Panc1 (cell line): ENCODE results near the gene VWF.

Source experiments
- POLR2AphosphoS5 ChIP-seq: IDR thresholded peaks from 2 replicates; pipeline ENCODE4 v1.6.1; 2012; ENCODE audit warnings: mild to moderate bottlenecking, low read depth, low read length, moderate library complexity
- TF ChIP-seq, protein P1 (sequence below), 2 experiments: IDR thresholded peaks; 2 replicates each; pipeline ENCODE4 v1.6.1; 2011 to 2012; ENCODE audit warnings: low read depth in 2 of 2, control low read depth in 1 of 2, low read length in 1 of 2, mild to moderate bottlenecking in 1 of 2, moderate library complexity in 1 of 2; ENCODE audit not compliant: insufficient read depth in 1 of 2
- TF ChIP-seq, protein P2 (sequence below): fragments of 450-650 bp; IDR thresholded peaks from 2 replicates; pipeline ENCODE4 v1.5.1; 2017; ENCODE audit warnings: mild to moderate bottlenecking

GRCh38 chr12:5923751-5924150 is 200.7 kb downstream of the VWF start:
- TF ChIP-seq POLR2AphosphoS5, result no peak
- TF ChIP-seq, protein P1, sequence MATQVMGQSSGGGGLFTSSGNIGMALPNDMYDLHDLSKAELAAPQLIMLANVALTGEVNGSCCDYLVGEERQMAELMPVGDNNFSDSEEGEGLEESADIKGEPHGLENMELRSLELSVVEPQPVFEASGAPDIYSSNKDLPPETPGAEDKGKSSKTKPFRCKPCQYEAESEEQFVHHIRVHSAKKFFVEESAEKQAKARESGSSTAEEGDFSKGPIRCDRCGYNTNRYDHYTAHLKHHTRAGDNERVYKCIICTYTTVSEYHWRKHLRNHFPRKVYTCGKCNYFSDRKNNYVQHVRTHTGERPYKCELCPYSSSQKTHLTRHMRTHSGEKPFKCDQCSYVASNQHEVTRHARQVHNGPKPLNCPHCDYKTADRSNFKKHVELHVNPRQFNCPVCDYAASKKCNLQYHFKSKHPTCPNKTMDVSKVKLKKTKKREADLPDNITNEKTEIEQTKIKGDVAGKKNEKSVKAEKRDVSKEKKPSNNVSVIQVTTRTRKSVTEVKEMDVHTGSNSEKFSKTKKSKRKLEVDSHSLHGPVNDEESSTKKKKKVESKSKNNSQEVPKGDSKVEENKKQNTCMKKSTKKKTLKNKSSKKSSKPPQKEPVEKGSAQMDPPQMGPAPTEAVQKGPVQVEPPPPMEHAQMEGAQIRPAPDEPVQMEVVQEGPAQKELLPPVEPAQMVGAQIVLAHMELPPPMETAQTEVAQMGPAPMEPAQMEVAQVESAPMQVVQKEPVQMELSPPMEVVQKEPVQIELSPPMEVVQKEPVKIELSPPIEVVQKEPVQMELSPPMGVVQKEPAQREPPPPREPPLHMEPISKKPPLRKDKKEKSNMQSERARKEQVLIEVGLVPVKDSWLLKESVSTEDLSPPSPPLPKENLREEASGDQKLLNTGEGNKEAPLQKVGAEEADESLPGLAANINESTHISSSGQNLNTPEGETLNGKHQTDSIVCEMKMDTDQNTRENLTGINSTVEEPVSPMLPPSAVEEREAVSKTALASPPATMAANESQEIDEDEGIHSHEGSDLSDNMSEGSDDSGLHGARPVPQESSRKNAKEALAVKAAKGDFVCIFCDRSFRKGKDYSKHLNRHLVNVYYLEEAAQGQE (IDR thresholded peaks at IDR 0.05; ENCODE audit: insufficient read depth in 1 of 2, low read depth in 2 of 2, low read length in 1 of 2), result no peak
- TF ChIP-seq, protein P2, sequence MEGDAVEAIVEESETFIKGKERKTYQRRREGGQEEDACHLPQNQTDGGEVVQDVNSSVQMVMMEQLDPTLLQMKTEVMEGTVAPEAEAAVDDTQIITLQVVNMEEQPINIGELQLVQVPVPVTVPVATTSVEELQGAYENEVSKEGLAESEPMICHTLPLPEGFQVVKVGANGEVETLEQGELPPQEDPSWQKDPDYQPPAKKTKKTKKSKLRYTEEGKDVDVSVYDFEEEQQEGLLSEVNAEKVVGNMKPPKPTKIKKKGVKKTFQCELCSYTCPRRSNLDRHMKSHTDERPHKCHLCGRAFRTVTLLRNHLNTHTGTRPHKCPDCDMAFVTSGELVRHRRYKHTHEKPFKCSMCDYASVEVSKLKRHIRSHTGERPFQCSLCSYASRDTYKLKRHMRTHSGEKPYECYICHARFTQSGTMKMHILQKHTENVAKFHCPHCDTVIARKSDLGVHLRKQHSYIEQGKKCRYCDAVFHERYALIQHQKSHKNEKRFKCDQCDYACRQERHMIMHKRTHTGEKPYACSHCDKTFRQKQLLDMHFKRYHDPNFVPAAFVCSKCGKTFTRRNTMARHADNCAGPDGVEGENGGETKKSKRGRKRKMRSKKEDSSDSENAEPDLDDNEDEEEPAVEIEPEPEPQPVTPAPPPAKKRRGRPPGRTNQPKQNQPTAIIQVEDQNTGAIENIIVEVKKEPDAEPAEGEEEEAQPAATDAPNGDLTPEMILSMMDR, result no peak
